AG08396 (cell line): Measurements from ENCODE around the gene EPHB6.

Experiments used
- DNase-seq: peaks from one replicate; pipeline ENCODE4 v3.0.0; 2012; ENCODE audit warnings: low spot score, mixed read lengths

The EPHB6 gene

GRCh38 chr7:142876991-142877910 is 22.4 kb downstream of the EPHB6 start:
- DNase-seq: no peak

DNA sequence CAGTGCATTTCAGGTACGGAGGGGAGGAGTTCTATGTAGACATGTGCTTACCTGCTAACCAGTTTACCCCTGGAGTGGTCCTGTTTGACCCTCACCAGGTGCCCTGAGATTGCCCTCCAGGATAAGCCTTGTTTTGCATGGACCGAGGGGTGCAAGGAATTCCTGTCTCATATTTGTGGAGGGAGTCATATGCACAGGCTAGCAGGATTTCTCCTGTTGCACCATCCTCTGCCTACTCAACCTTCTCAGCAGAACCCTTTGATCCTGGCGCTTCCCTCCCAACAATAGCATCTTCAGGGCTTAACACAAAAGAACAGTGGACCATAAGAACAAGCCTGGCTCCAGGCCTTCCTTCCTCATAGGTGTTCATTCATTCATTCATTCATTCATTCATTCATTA is 23.4 kb downstream of the EPHB6 start:
- no peak for DNase-seq

DNA sequence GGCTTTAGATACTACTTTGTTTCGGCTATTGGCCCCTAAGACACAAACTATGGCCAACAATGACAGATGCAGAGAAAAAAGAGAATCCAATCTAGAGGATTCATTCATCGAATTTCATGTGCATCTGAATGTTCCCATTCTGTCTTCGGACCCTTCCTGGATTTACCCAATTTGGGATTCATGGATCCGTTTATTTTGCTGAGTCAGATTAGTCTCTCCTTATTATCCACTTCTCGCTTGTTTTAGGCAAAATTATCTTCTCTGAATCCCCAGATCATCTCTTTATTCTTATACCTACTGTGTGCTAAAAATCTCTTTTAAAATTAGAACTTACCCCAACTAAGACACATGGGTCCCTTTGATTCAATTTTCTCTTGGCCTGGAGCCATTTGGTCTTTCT is 24.2 kb downstream of the EPHB6 start:
- no peak for DNase-seq

DNA sequence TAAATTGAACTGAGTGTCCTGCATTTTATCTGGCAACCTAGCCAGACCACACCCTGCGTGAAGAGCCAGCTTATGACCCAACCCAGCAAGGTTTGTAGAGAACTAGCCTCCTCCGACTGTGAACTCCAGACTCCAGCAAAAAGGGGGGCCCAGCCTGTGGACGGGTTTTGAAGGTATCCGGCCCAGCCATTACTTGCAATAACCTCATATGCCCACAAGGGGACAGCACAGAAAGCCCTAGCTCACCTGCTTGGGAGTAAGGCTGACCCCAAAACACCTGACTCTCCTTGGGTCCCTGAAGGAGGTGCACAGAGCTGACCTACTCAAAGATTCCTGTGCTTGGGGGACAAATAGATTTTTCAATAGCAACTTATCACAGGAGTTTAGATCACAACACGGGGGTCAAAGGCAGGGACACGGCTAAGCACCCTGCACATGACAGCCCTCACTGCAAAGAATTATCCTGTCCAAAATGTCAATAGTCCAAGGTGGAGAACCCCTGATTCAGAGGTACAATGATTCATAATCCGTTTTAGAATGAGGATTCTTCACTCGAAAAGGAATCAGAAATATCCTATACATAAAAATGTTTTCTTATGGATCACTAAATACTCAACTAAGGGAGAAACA is 26.1 kb downstream of the EPHB6 start:
- peak; percentile 48 for DNase-seq

DNA sequence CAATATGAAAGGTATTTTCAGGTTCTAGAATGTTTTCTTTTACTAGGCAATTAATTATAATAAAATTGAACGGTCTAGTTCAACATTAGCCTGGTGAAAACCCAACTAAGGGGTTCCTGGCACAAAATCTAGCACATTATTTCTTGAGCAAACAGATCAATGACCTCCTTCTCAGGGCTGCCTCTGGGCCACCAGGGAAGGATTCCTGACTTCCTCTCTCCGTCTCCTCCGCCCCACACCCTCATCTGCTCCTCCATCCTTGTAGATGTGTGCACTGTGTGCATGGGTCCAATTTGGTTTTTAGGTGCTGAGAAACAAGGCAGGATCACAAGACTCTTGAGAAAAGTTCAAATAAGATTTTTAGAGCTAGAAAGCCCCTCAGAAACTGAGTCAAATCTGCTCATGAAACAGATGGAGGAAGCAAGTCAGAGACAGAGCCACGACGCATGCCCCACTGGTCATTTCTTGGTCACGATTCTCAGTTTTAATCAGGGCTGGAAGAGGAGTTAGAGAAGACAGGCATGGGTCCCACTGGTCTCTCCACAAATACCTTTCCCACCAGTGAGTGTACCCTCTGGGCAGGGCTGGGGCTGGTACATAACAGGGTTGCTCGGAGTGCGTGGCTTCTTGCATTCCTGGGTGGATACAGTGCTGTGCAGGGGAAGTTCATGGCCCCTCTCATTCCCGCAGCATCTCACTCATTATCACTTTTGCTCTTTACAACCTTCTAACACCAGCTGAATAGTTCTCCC is 26.9 kb downstream of the EPHB6 start:
- DNase-seq: no peak

DNA sequence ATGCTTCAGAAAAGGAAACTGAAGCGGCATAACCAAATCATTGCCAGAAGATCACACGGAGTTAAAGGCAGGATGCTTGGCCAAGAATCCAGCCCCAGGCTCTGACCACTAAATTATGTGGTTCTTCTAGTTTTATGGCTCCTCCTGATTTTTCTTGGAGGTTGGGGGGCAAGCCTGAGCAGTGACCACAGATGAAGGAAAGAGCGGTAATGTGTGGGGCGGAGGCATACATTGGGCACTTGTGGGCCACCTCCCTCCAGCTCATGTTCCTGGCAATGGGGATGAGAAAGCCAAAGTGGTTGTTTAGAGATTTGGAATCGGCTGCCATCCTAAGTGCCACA is 27.4 kb downstream of the EPHB6 start:
- DNase-seq: no peak

DNA sequence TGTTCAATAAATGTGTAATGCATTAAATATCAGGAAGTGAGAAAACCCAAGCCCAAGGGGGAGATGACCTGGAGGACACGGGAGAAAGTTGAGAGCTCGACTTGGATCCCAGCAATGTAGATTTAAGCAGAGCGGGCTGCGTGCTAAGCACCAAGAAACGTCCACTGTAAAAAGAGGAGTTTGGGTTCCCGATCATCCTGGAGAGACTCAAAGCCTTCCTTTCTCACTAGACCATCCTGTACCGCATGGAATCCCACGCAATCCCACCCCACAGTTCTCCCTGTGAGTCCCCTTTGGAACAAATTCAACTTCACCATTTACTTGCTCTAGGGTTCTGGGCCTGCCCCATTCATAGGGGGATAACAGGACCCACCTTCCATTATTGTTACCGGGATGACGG is 28.3 kb downstream of the EPHB6 start:
- DNase-seq: no peak

- no peak for DNase-seq
Observed at GRCh38 chr7:142883571-142884285, 28.9 kb downstream of the EPHB6 start.

DNA sequence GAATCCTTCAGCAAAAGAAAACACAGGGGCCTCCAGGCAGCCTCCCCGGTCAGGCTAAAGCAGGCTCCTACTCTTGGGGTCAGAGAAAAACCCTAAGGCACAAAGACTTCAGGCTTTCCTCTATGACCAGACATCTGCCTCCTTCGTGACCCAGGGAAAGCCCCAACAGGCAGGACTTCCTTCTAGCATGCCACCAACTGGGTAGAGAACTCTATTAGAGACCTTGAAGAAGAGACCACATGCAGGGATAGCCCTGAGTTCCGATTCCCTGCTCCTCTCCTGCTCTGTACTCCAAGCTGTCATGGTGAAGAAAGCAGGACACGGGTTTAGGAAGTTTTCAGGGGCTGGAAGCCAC is 29.4 kb downstream of the EPHB6 start:
- no peak for DNase-seq

DNA sequence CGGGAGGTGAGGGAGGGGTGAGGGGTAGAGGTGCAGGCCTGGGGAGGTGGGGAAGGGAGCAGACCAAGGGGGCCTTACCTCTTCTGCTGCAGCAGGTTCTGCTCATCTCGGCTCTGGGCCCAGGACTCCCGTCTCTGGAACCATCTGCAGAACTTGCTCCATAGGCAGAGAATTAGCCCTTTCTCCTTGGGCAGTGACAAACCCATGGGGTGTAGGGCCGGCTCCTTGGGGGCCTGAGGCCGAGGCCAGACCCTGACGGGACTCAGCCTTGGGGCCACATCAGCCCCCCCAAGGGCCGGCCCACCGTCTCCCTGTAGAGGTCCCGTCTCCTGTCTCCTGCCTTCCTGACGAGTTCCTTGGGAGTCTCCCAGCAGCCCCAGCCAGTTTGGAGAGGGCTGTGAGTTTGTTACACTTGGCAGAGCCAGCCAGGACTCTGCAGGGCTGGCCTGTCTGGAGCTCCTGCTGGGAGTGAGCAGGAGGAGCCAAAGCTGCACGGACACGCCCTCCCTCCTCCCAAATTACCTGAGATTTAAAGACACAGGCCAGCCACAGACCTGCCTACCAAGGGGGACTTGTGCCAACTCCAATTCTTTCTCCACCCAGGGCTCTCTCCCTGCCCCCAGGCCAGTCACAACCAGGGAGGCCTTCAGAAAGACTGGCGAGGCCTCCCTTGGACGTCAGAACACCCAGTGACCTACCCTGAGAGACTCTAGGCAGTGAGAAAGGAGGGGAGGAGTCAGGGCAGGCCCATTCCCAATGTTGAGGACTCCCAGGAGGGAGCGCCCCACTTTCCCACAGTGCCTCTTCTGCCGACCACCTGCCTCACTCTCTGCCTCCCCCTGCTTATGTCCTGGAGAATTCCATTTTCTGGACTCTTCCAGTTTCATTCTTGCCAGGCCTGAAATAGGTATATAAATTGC is 30.7 kb downstream of the EPHB6 start, which contains the start of gene TRPV6:
Gene TRPV6, minus strand, starts transcription at position 435 of the 920 bp plus-strand sequence.
- DNase-seq: no peak

DNA sequence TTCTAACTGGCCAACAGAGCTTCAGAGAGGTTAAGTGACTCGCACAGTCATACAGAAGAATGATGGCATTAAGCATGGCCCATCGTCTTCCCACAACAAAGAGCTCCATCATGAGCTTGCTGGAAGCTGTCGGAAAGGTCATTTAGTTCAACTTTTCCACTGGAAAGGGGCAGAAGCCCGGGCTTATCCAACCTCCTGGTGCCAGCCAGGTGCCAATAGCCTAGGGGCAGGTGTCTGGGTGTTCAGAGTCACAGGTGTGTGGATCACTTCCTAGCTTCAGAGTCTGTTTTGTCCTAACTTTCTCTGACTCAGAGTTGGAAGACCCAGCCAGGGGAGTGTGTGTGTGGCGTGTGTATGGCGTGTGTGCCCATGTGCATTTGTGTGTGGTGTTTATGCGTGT is 32.0 kb downstream of the EPHB6 start:
- no peak for DNase-seq

DNA sequence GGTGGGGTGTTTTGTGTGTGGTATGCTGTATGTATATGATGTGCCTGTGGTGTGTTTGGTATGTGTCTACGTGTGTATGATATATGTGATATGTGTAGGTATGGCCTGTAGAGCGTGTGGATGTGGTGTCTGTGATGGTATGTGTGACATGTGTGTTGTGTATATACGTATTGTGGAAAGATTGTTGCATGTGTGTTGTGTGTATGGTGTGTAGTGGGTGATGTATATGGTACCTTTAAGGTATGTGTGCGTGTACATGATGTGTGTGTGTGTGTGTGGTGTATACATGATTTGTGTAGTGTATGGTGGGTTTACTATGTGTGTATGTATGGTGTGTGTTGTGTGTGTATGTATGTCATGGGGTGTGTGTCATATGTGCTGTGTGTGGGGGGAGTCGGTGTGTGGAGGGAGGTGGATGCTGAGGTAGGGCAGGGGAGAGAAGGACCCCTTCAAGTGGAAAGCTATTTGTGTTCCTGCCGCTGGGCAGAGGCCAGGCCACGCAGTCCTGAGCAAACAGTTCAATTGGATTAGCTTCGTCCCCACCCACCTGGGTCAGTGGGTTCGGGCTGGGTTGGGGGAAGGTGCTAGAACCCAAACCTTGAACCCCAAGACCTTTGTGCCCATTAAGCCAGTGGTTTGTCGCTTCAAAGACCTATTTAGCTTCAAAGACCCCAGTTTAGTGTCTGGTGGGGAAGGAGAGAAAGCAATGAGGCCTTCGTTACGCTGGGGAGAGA is 32.6 kb downstream of the EPHB6 start:
- DNase-seq: no peak

DNA sequence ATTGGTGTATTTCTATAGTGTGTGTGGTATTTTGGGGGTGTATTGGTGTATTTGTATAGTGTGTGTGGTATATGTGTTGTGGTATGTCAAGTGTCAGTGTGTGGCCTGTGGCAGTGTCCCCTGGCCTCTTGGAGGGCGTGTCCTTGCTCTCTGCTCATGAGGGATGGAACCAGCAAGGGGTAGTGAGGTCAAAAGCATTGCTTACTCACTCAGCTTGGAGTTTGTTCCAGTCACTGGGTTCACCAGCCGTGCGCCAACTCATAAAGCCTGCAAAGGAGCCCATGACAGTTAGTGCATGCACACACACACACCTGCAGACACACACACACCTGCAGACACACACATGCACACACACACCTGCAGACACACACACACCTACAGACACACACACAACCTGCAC is 34.9 kb downstream of the EPHB6 start:
- no peak for DNase-seq

DNA sequence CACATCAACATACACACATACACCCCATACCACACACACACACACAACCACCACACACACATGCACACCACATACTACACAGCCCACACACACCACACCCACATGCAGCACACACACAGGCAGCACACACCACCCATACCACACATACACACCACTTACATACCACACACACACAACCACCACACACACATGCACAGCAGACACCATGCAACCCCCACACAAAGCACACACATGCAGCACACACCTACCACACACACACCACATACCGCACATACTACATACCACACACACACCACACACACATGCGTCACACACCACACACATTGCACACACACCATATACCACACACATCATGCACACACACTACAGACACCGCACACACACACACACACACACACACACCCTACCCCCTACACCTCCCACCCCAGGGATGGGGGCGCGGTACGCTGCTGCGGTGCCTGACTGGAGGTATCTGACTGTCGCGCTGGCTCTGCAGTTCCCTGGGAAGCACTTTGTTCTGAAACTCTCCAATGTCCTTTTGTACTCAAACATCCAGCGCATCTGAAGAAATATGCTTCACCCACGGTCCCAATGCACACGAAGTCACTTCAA is 36.1 kb downstream of the EPHB6 start:
- no peak for DNase-seq

- no peak for DNase-seq
Observed at GRCh38 chr7:142891490-142892082, 36.7 kb downstream of the EPHB6 start.

GRCh38 chr7:142892951-142893350 is 38.1 kb downstream of the EPHB6 start:
- DNase-seq: no peak

GRCh38 chr7:142894112-142894984 is 39.5 kb downstream of the EPHB6 start:
- DNase-seq: no peak

DNA sequence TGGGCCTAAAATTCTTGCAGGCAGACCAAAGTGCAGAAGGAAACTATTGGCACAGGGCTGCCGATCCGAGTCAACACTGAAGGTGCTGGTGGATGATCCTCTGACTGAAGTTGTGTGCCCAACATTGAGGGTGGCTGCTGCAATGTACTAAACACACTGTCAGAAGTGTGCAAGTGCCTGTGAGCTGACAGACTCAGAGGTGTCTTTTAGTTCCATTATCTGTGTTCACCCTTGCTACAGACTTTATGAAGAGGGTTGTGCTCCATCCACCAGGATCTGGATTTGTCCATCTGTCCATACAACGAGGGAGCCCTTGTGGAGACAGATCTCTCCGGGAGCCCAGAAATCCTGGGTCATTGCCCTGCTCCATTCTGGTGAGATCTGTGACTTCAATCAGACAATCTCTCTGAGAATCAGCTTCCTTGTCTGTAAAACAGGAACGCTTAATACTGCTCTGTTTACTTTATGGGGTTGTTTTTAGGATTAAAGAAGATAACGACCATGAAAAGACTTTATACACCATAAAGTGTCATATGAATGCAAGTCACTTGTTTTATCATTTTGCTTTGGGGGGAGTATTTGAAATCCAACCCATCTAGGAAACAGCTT is 40.2 kb downstream of the EPHB6 start:
- no peak for DNase-seq
